Measurements from ENCODE around the gene MKRN3. TPM values are rescaled to one million over a fixed set of nuclear protein-coding genes. Genes with fewer than 3 reads are reported as not detected.

MKRN3 gene
- total RNA-seq, 6 experiments from 2014 or later: 0.24 to 0.44 TPM; not detected in 4

- Histone ChIP-seq H3K4me3 (no peak overlapping the region), H3K27ac (no peak overlapping the region), H3K4me1 (no peaks in the 10 kb centered on the region), H3K9me3 (no peaks in the 10 kb centered on the region), H3K36me3 (no peaks in the 10 kb centered on the region), H3K27me3 (no peaks in the 10 kb centered on the region)
- intact Hi-C loops (cut with DNase I): no loop called here
- no peak for TF ChIP-seq POLR2A (IDR thresholded peaks at IDR 0.05)
- TF ChIP-seq, protein P1, sequence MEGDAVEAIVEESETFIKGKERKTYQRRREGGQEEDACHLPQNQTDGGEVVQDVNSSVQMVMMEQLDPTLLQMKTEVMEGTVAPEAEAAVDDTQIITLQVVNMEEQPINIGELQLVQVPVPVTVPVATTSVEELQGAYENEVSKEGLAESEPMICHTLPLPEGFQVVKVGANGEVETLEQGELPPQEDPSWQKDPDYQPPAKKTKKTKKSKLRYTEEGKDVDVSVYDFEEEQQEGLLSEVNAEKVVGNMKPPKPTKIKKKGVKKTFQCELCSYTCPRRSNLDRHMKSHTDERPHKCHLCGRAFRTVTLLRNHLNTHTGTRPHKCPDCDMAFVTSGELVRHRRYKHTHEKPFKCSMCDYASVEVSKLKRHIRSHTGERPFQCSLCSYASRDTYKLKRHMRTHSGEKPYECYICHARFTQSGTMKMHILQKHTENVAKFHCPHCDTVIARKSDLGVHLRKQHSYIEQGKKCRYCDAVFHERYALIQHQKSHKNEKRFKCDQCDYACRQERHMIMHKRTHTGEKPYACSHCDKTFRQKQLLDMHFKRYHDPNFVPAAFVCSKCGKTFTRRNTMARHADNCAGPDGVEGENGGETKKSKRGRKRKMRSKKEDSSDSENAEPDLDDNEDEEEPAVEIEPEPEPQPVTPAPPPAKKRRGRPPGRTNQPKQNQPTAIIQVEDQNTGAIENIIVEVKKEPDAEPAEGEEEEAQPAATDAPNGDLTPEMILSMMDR (IDR thresholded peaks at IDR 0.05): no peak
- ATAC-seq (no peak), DNase-seq (no peak)
- WGBS (ENCODE audit: insufficient coverage, low coverage, low lambda C conversion rate, missing lambda C conversion rate): 30% methylated on average over 2 of the region's 2 CpGs
Observed at GRCh38 chr15:23529891-23530290, 35.6 kb upstream of the MKRN3 start.

GRCh38 chr15:23532024-23532423, 33.5 kb upstream of the MKRN3 start:
- Histone ChIP-seq H3K36me3 (no peaks in the 10 kb centered on the region), H3K4me3 (no peak overlapping the region), H3K27ac (no peak overlapping the region), H3K9me3 (no peaks in the 10 kb centered on the region), H3K4me1 (no peaks in the 10 kb centered on the region), H3K27me3 (no peaks in the 10 kb centered on the region)
- DNase-seq (no peak), ATAC-seq (no peak)
- TF ChIP-seq, protein P1 (IDR thresholded peaks at IDR 0.05): no peak
- TF ChIP-seq POLR2A (IDR thresholded peaks at IDR 0.05): no peak
- 30% methylated on average over 4 of the region's 4 CpGs for WGBS (ENCODE audit: insufficient coverage, low coverage, low lambda C conversion rate, missing lambda C conversion rate)
- intact Hi-C loops (cut with DNase I): no loop called here

DNA sequence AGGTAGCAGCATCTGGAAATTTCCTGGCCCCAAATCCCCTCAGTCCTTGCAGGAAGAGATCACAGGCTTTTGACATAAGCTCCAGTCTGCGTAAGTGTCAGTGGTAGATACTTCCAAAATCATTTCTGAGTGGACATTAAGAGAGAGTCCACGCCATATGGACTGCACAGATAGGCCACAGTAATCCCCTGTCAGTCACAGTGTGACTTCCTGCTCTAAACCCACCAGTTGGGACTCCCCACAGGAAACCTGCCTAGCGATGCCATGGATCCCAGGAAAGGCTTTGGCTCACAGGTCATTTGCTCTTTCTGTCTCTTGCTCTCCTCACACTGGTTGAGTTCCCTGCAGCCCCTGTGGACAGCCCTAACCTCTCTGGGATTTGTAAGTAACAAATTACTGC, 28.8 kb upstream of the MKRN3 start:
- Histone ChIP-seq H3K4me3 (no peak overlapping the region), H3K27ac (no peak overlapping the region), H3K36me3 (no peaks in the 10 kb centered on the region), H3K27me3 (no peaks in the 10 kb centered on the region), H3K4me1 (no peaks in the 10 kb centered on the region), H3K9me3 (no peaks in the 10 kb centered on the region)
- 53% methylated on average over 2 of the region's 3 CpGs for WGBS (ENCODE audit: insufficient coverage, low coverage, low lambda C conversion rate, missing lambda C conversion rate)
- no peak for ATAC-seq
- TF ChIP-seq, protein P1 (IDR thresholded peaks at IDR 0.05): no peak
- TF ChIP-seq POLR2A (IDR thresholded peaks at IDR 0.05): no peak
- no peak for DNase-seq
- intact Hi-C loops (cut with DNase I): no loop called here

- Histone ChIP-seq H3K27me3 (peaks cover 0 to 6% of the 10 kb centered on the region in 2 donors), H3K4me1 (no peaks in the 10 kb centered on the region), H3K9me3 (no peaks in the 10 kb centered on the region), H3K36me3 (no peaks in the 10 kb centered on the region), H3K27ac (no peak overlapping the region), H3K4me3 (no peak overlapping the region)
- ATAC-seq (no peak), DNase-seq (no peak)
- WGBS (ENCODE audit: insufficient coverage, low coverage, low lambda C conversion rate, missing lambda C conversion rate): 26% methylated on average over 4 of the region's 4 CpGs
- TF ChIP-seq POLR2A (IDR thresholded peaks at IDR 0.05): no peak
- TF ChIP-seq, protein P1 (IDR thresholded peaks at IDR 0.05): no peak
- intact Hi-C loops (cut with DNase I): no loop called here
Observed at GRCh38 chr15:23538648-23539047, 26.8 kb upstream of the MKRN3 start.

- ATAC-seq (no peak), DNase-seq (no peak)
- Histone ChIP-seq H3K36me3 (no peaks in the 10 kb centered on the region), H3K4me3 (no peak overlapping the region), H3K4me1 (no peaks in the 10 kb centered on the region), H3K27ac (no peak overlapping the region), H3K9me3 (no peaks in the 10 kb centered on the region), H3K27me3 (peaks cover 0 to 6% of the 10 kb centered on the region in 2 donors)
- TF ChIP-seq, protein P1 (IDR thresholded peaks at IDR 0.05): no peak
- no peak for TF ChIP-seq POLR2A (IDR thresholded peaks at IDR 0.05)
- intact Hi-C loops (cut with DNase I): no loop called here
- 32% methylated on average over 4 of the region's 4 CpGs for WGBS (ENCODE audit: insufficient coverage, low coverage, low lambda C conversion rate, missing lambda C conversion rate)
Observed at GRCh38 chr15:23539892-23540291, 25.6 kb upstream of the MKRN3 start.

Data from right lobe of liver (tissue), 6 donors.